CD8-positive, alpha-beta memory T cell (primary cell): ENCODE measurements around the gene NRGN. TPM values are rescaled to one million over a fixed set of nuclear protein-coding genes. Genes with fewer than 3 reads are reported as not detected.

Experiments used
- CTCF ChIA-PET: fragments of 350-600 bp; sonication (Branson Sonifier 250); formaldehyde crosslinking; loops from one replicate; lab custom pipeline; 2021; ENCODE audit warnings: antibody characterized with exemption; lab: Charles Lee
- POLR2A ChIA-PET: fragments of 350-600 bp; sonication (Branson Sonifier 250); formaldehyde crosslinking; loops from one replicate; lab custom pipeline; 2021; ENCODE audit warnings: antibody characterized with exemption; lab: Charles Lee
- DNase-seq, 5 donors: peaks; one replicate each; pipeline versions ENCODE4 v3.0.0 to v3.0.0-alpha.2; 2020 to 2022; ENCODE audit warnings: mixed read lengths in 1 of 5
- H3K27ac ChIP-seq: one replicate; pipeline ENCODE4 v1.7.0; 2013; ENCODE audit warnings: low read depth, mild to moderate bottlenecking, low read length, moderate library complexity
- H3K27me3 ChIP-seq: 2 replicates; pipeline ENCODE4 v1.7.0; 2013; ENCODE audit warnings: low read length, mild to moderate bottlenecking; ENCODE audit not compliant: insufficient read depth, poor library complexity, severe bottlenecking
- H3K36me3 ChIP-seq: 2 replicates; pipeline ENCODE4 v1.7.0; 2013; ENCODE audit warnings: mild to moderate bottlenecking, low read length, moderate library complexity; ENCODE audit not compliant: insufficient read depth
- H3K4me1 ChIP-seq: 2 replicates; pipeline ENCODE4 v1.7.0; 2013; ENCODE audit warnings: mild to moderate bottlenecking, low read length, moderate library complexity; ENCODE audit not compliant: insufficient read depth
- H3K4me3 ChIP-seq: 2 replicates; pipeline ENCODE4 v1.7.0; 2013; ENCODE audit warnings: mild to moderate bottlenecking, low read length
- H3K9me3 ChIP-seq: 2 replicates; pipeline ENCODE4 v1.7.0; 2013; ENCODE audit warnings: mild to moderate bottlenecking, low read length
- H3K27ac Mint-ChIP-seq, 8 donors: one replicate each; pipeline ENCODE4 v1.8.0; 2020 to 2021; ENCODE audit warnings: mixed read lengths in 8 of 8, mild to moderate bottlenecking in 6 of 8, inconsistent platforms in 3 of 8, moderate library complexity in 3 of 8
- H3K27me3 Mint-ChIP-seq, 2 donors: one replicate each; pipeline ENCODE4 v1.8.0; 2020 to 2021; ENCODE audit warnings: mixed read lengths in 2 of 2, mild to moderate bottlenecking in 1 of 2, moderate library complexity in 1 of 2
- H3K36me3 Mint-ChIP-seq, 3 donors: one replicate each; pipeline ENCODE4 v1.8.0; 2020 to 2021; ENCODE audit warnings: mixed read lengths in 3 of 3, inconsistent platforms in 1 of 3, mild to moderate bottlenecking in 1 of 3
- H3K4me1 Mint-ChIP-seq, 3 donors: one replicate each; pipeline ENCODE4 v1.8.0; 2020 to 2021; ENCODE audit warnings: mixed read lengths in 3 of 3, inconsistent platforms in 1 of 3, mild to moderate bottlenecking in 1 of 3
- H3K4me3 Mint-ChIP-seq, 7 donors: one replicate each; pipeline ENCODE4 v1.8.0; 2020 to 2021; ENCODE audit warnings: mixed read lengths in 7 of 7, mild to moderate bottlenecking in 6 of 7, moderate library complexity in 4 of 7, inconsistent platforms in 2 of 7
- H3K9me3 Mint-ChIP-seq, 5 donors: one replicate each; pipeline ENCODE4 v1.8.0; 2020 to 2022; ENCODE audit warnings: mixed read lengths in 5 of 5, mild to moderate bottlenecking in 3 of 5, moderate library complexity in 2 of 5, inconsistent platforms in 1 of 5
- polyA plus RNA-seq: library from polyadenylated mRNA; unstranded; fragments of 300-500 nt; fragmentation: Illumina TruSeq; gene quantifications from one replicate; pipeline ENCODE4 v1.2.3, GENCODE V29; 2021
- total RNA-seq, 2 experiments: library from RNA; stranded (reverse); gene quantifications; one replicate each; pipeline ENCODE4 v1.2.3, GENCODE V29; 2021

Gene NRGN
- total and polyA plus RNA-seq, 3 experiments from 2014 or later, result 4.6 to 6.4 TPM; not detected in 1

DNA sequence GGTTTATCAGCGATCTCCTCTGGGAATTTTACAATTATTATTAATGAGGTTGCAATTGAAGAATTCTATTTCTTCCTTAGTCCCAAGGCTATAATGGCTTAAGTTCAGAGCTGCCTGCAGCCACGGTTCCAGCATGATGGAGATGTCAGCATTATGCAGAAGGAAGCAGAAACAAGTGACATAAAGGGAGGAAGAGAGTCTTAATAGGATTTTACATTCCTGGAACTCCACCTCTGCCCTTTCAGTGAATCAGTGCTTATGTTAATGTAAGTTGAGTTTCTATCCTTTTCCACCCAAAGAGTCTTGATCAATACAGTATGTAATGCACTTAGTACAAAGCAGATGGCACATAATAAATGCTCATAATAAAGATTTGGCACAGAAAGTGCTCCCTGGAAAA is 11.6 kb upstream of the NRGN start:
- Mint-ChIP-seq H3K9me3 (no peaks in the 10 kb centered on the region), H3K27me3 (peaks cover 25 to 39% of the 10 kb centered on the region in 2 donors), H3K36me3 (peaks cover 0 to 2% (median 0%) of the 10 kb centered on the region in 3 donors), H3K27ac (no peak overlapping the region), H3K4me3 (no peak overlapping the region), H3K4me1 (peaks cover 0 to 3% (median 0%) of the 10 kb centered on the region in 3 donors)
- Histone ChIP-seq H3K4me3 (no peak overlapping the region), H3K36me3 (no peaks in the 10 kb centered on the region), H3K4me1 (no peaks in the 10 kb centered on the region), H3K9me3 (no peaks in the 10 kb centered on the region), H3K27me3 (peaks cover 3% of the 10 kb centered on the region), H3K27ac (no peak overlapping the region)
- CTCF ChIA-PET, result no interaction called here
- POLR2A ChIA-PET, result no interaction called here
- DNase-seq, result no peak

DNA sequence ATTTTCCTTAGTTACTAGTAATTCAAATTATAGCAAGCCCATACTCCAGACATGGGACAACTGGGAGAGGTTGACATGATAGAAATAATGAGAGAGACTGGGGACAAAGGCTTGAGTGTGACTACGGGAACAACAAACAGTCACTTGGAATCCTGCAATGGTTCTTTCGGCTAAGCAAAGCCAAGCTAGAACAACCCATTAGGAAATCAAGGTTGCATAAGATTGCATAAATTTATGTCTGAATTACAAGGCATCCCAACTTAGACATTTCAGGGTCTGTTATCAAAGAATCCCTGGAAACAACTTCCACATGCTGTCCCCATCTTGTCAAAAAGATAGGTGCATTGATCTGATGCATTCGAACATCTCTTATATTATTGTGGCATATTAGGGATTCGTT is 10.2 kb upstream of the NRGN start:
- no peaks in the 10 kb centered on the region for H3K4me1 ChIP-seq
- Mint-ChIP-seq H3K27me3 (peaks cover 17 to 26% of the 10 kb centered on the region in 2 donors), H3K36me3 (peaks cover 0 to 2% (median 0%) of the 10 kb centered on the region in 3 donors), H3K27ac (no peak overlapping the region), H3K4me1 (peaks cover 0 to 3% (median 0%) of the 10 kb centered on the region in 3 donors), H3K4me3 (no peak overlapping the region), H3K9me3 (no peaks in the 10 kb centered on the region)
- no peak overlapping the region for H3K27ac ChIP-seq
- H3K27me3 ChIP-seq, result peaks cover 3% of the 10 kb centered on the region
- H3K9me3 ChIP-seq, result no peaks in the 10 kb centered on the region
- DNase-seq, result no peak
- ChIA-PET CTCF (interaction anchor here (1.3 to 2.4 kb wide), 2 partner anchors 34 to 106 kb away, joined by 4 to 8 read pairs; no protein-coding TSS in a partner anchor), POLR2A (no interaction called here)
- no peaks in the 10 kb centered on the region for H3K36me3 ChIP-seq
- H3K4me3 ChIP-seq, result no peak overlapping the region

DNA sequence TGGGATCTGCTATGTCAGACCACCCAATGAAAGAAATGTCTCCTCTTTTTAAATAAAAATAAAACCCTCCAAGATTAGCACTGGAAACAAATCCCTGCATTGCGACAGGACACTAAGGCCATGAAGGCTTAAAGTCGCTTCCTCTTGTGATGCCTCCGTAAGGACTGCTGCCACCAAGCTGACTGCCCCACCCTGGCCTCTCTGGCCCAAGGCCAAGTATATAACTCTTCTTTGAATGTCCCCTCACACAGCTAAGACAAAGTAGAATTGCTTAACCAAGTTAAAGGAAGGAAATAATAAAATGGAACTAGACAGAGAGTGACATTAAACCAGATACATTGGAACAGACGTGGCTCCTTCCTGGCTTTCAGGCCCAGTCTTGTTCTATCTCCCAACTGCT is 7.5 kb upstream of the NRGN start:
- POLR2A ChIA-PET, result no interaction called here
- no peaks in the 10 kb centered on the region for H3K36me3 Mint-ChIP-seq
- H3K4me3 ChIP-seq, result no peak overlapping the region

DNA sequence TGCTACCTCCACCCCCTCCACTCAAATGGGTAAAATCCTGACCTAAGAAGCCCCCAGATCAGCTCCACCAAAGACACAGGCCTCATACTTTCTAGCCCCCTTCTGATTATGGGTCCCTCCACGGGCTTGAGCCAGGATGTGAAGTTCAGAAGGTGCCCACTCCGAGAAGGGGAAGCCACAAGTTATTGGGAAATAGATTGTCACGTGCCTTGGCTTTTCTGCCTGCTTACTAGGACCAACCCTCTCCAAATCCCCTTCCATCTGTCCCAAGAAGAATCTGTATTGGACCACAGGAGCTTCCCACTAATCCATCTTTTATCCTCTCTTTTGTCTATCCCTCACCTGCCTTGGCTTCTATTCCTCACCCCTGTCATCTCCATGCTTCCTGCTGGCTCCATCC is 3.0 kb upstream of the NRGN start:
- ChIA-PET CTCF (interaction anchor here (1.0 kb wide), 2 partner anchors 10 to 27 kb away, joined by 3 to 5 read pairs; no protein-coding TSS in a partner anchor), POLR2A (no interaction called here)
- Histone ChIP-seq H3K27ac (no peak overlapping the region), H3K27me3 (no peaks in the 10 kb centered on the region), H3K4me1 (peaks cover 17% of the 10 kb centered on the region), H3K9me3 (no peaks in the 10 kb centered on the region), H3K36me3 (no peaks in the 10 kb centered on the region), H3K4me3 (no peak overlapping the region)
- Mint-ChIP-seq H3K27me3 (peaks cover 15 to 19% of the 10 kb centered on the region in 2 donors), H3K4me3 (peak overlapping the region in 1 of 7 donors; percentile 17), H3K27ac (no peak overlapping the region), H3K36me3 (no peaks in the 10 kb centered on the region), H3K4me1 (peaks cover 17 to 20% (median 19%) of the 10 kb centered on the region in 3 donors), H3K9me3 (no peaks in the 10 kb centered on the region)
- no peak for DNase-seq

More for the DNA sequence above, 7.5 kb upstream of the NRGN start:
- Histone ChIP-seq H3K36me3 (no peaks in the 10 kb centered on the region), H3K9me3 (no peaks in the 10 kb centered on the region), H3K4me1 (no peaks in the 10 kb centered on the region), H3K27me3 (no peaks in the 10 kb centered on the region), H3K27ac (no peak overlapping the region)
- H3K27me3 Mint-ChIP-seq, result peaks cover 6 to 7% of the 10 kb centered on the region in 2 donors
- H3K27ac Mint-ChIP-seq, result no peak overlapping the region
- CTCF ChIA-PET, result no interaction called here
- no peak overlapping the region for H3K4me3 Mint-ChIP-seq
- DNase-seq, result no peak
- no peaks in the 10 kb centered on the region for H3K4me1 Mint-ChIP-seq
- no peaks in the 10 kb centered on the region for H3K9me3 Mint-ChIP-seq

GRCh38 chr11:124737638-124738305 is 2.0 kb upstream of the NRGN start:
- peak overlapping the region in 2 of 7 donors; percentile 52 to 78 for H3K4me3 Mint-ChIP-seq
- Histone ChIP-seq H3K4me3 (no peak overlapping the region), H3K36me3 (no peaks in the 10 kb centered on the region), H3K27ac (no peak overlapping the region), H3K9me3 (no peaks in the 10 kb centered on the region), H3K27me3 (no peaks in the 10 kb centered on the region), H3K4me1 (peaks cover 17% of the 10 kb centered on the region)
- ChIA-PET POLR2A (no interaction called here), CTCF (interaction anchor here (1.0 to 5.3 kb wide), 2 partner anchors 26 kb away, joined by 5 to 30 read pairs; partner anchors contain the start of gene ESAM)
- H3K4me1 Mint-ChIP-seq, result peaks cover 17 to 20% (median 19%) of the 10 kb centered on the region in 3 donors
- no peak for DNase-seq
- H3K9me3 Mint-ChIP-seq, result no peaks in the 10 kb centered on the region
- H3K27ac Mint-ChIP-seq, result peak overlapping the region in 1 of 8 donors; percentile 7
- no peaks in the 10 kb centered on the region for H3K36me3 Mint-ChIP-seq
- peaks cover 19 to 28% of the 10 kb centered on the region in 2 donors for H3K27me3 Mint-ChIP-seq

DNA sequence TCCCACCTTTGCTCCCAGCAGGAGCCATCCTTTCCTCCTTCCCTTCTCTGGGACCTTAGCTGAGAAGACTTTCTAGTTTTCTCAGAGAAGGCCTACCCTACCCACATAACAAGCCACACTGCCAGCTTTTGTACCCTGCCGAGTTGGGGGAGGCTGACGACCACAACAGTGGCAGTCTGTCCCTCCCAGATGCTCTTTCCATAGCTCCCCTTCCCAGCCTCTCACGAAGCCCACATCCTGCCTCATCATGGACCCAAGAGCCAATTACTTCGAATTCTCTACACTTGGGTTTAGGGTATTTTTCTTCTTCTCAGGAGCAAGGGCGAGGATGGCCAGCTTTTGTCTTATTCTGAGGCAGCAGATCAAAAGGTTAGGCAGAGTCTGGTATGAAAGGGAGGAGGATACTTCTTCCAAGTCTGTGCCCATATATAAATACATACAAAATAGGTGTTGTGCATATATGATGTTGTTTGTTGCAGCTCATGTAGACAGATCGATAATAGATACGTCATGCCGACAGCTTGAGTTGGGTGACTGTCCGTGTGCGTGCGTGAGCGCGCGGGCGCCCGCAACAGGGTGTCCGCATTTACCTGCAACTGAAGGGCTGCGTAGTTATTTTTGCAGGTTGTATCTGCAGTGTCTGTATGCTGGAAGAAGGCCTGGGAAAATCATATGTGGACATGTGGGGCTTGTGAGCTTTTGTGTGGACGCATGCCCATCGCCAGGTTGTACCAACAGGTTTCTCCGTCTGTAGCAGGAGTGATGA is 846 bp upstream of the NRGN start:
- peak overlapping the region; percentile 79 for H3K4me3 ChIP-seq
- Mint-ChIP-seq H3K4me1 (peaks cover 17 to 20% (median 19%) of the 10 kb centered on the region in 3 donors), H3K36me3 (no peaks in the 10 kb centered on the region), H3K9me3 (no peaks in the 10 kb centered on the region), H3K4me3 (peak overlapping the region; percentile 80 to 94 (median 84)), H3K27ac (peak overlapping the region in 1 of 8 donors; percentile 95), H3K27me3 (peaks cover 19 to 28% of the 10 kb centered on the region in 2 donors)
- no peaks in the 10 kb centered on the region for H3K36me3 ChIP-seq
- no peaks in the 10 kb centered on the region for H3K27me3 ChIP-seq
- H3K9me3 ChIP-seq, result no peaks in the 10 kb centered on the region
- H3K27ac ChIP-seq, result no peak overlapping the region
- POLR2A ChIA-PET, result no interaction called here
- H3K4me1 ChIP-seq, result peaks cover 17% of the 10 kb centered on the region
- CTCF ChIA-PET, result interaction anchor here (1.0 to 5.3 kb wide), 2 partner anchors 14 to 25 kb away, joined by 3 to 30 read pairs; partner anchors contain the start of gene ESAM
- DNase-seq, result no peak

GRCh38 chr11:124740277-124740882 is 638 bp downstream of the NRGN start:
- ChIA-PET POLR2A (interaction anchor here (1.0 kb wide), 1 partner anchor 23 kb away, joined by 4 read pairs; no protein-coding TSS in a partner anchor), CTCF (interaction anchor here (1.0 to 5.3 kb wide), 4 partner anchors 12 to 24 kb away, joined by 3 to 30 read pairs (median 4); partner anchors contain the start of genes ESAM and VSIG2)
- Mint-ChIP-seq H3K4me3 (peak overlapping the region; percentile 80 to 94 (median 84)), H3K27ac (peak overlapping the region in 4 of 8 donors; percentile 38 to 57 (median 46)), H3K4me1 (peaks cover 19 to 24% (median 20%) of the 10 kb centered on the region in 3 donors), H3K36me3 (no peaks in the 10 kb centered on the region), H3K27me3 (peaks cover 19 to 28% of the 10 kb centered on the region in 2 donors), H3K9me3 (no peaks in the 10 kb centered on the region)
- Histone ChIP-seq H3K36me3 (no peaks in the 10 kb centered on the region), H3K9me3 (no peaks in the 10 kb centered on the region), H3K27ac (no peak overlapping the region), H3K4me1 (peaks cover 17% of the 10 kb centered on the region), H3K4me3 (peak overlapping the region; percentile 79), H3K27me3 (no peaks in the 10 kb centered on the region)
- DNase-seq, result peak; percentile 32 to 68 (median 40)
